Suprapubic skin (tissue), 4 donors: ENCODE measurements around the gene HOXB4. TPM values are rescaled to one million over a fixed set of nuclear protein-coding genes. Genes with fewer than 3 reads are reported as not detected.

Experiments used
- DNase-seq, 2 donors: peaks; one replicate each; pipeline ENCODE4 v3.0.0-alpha.2; 2019; ENCODE audit warnings: low spot score in 2 of 2
- H3K27ac ChIP-seq: fragments of 200-600 bp; sonication (generic); one replicate; pipeline ENCODE4 v1.5.1; 2019
- H3K27me3 ChIP-seq: fragments of 200-600 bp; sonication (generic); one replicate; pipeline ENCODE4 v1.5.1; 2019
- H3K36me3 ChIP-seq: fragments of 200-600 bp; sonication (generic); one replicate; pipeline ENCODE4 v1.5.1; 2019
- H3K4me1 ChIP-seq: fragments of 200-600 bp; sonication (generic); one replicate; pipeline ENCODE4 v1.5.1; 2019
- H3K4me3 ChIP-seq: fragments of 200-600 bp; sonication (generic); one replicate; pipeline ENCODE4 v1.5.1; 2019; ENCODE audit warnings: mild to moderate bottlenecking
- H3K9me3 ChIP-seq: fragments of 200-600 bp; sonication (generic); one replicate; pipeline ENCODE4 v1.5.1; 2019
- CTCF ChIP-seq, 2 donors: fragments of 200-600 bp in 1 of 2; fragments of 450-650 bp in 1 of 2; sonication (generic) in 1 of 2; IDR thresholded peaks; one replicate each; pipeline ENCODE4 v1.5.1; 2016 to 2019; ENCODE audit warnings: antibody characterized with exemption in 2 of 2, mild to moderate bottlenecking in 1 of 2, moderate library complexity in 1 of 2
- EP300 ChIP-seq: sonication (generic); formaldehyde crosslinking; IDR thresholded peaks from one replicate; pipeline ENCODE4 v1.6.1; 2017; ENCODE audit warnings: antibody characterized with exemption
- POLR2A ChIP-seq, 2 donors: fragments of 450-650 bp; IDR thresholded peaks; one replicate each; pipeline ENCODE4 v1.6.1; 2017; ENCODE audit warnings: antibody characterized with exemption in 2 of 2, mild to moderate bottlenecking in 2 of 2, moderate library complexity in 2 of 2
- POLR2AphosphoS5 ChIP-seq, 3 donors: sonication (generic); formaldehyde crosslinking; IDR thresholded peaks; one replicate each; pipeline ENCODE4 v1.6.1; 2017; ENCODE audit warnings: antibody characterized with exemption in 3 of 3
- WGBS: methylation state at CpG from one replicate; pipeline ENCODE4 v1.1.5; 2018; 5-methylcytosine and 5-hydroxymethylcytosine counted together
- total RNA-seq, 4 donors: library from RNA; depleted of rRNA; stranded (reverse); fragments of >200 nt; gene quantifications; one replicate each; pipeline ENCODE4 v1.1.0, GENCODE V29; 2016

The HOXB4 gene
- total RNA-seq, 4 donors from 2014 or later, result 0.42 to 3.5 (median 1.0) TPM

- Histone ChIP-seq H3K4me3 (no peak overlapping the region), H3K4me1 (peaks cover 39% of the 10 kb centered on the region), H3K36me3 (no peaks in the 10 kb centered on the region), H3K9me3 (no peaks in the 10 kb centered on the region), H3K27ac (no peak overlapping the region), H3K27me3 (peaks cover 100% of the 10 kb centered on the region)
- no peak for DNase-seq
- no peak for TF ChIP-seq EP300
- WGBS, result 62% methylated on average over 40 of the region's 41 CpGs
Observed at GRCh38 chr17:48621410-48622392, 43.6 kb upstream of the HOXB4 start.

- H3K27ac ChIP-seq, result no peak overlapping the region
- 72% methylated on average over 6 of the region's 6 CpGs for WGBS
- no peak for DNase-seq
- H3K36me3 ChIP-seq, result no peaks in the 10 kb centered on the region
- no peak for TF ChIP-seq POLR2A (IDR thresholded peaks at IDR 0.05)
- TF ChIP-seq EP300, result no peak
- no peak for TF ChIP-seq CTCF (IDR thresholded peaks at IDR 0.05)
- no peak for TF ChIP-seq POLR2AphosphoS5 (IDR thresholded peaks at IDR 0.05)
- no peak overlapping the region for H3K4me3 ChIP-seq
- peaks cover 28% of the 10 kb centered on the region for H3K4me1 ChIP-seq
- H3K27me3 ChIP-seq, result peaks cover 100% of the 10 kb centered on the region
- no peaks in the 10 kb centered on the region for H3K9me3 ChIP-seq
Observed at GRCh38 chr17:48620461-48621139, 42.5 kb upstream of the HOXB4 start.

GRCh38 chr17:48619826-48620449, 41.8 kb upstream of the HOXB4 start:
- WGBS, result 67% methylated on average over 31 of the region's 32 CpGs
- Histone ChIP-seq H3K27me3 (peaks cover 100% of the 10 kb centered on the region), H3K27ac (no peak overlapping the region), H3K9me3 (no peaks in the 10 kb centered on the region), H3K36me3 (no peaks in the 10 kb centered on the region), H3K4me1 (peaks cover 26% of the 10 kb centered on the region), H3K4me3 (no peak overlapping the region)
- DNase-seq, result no peak
- TF ChIP-seq CTCF (IDR thresholded peaks at IDR 0.05), result no peak
- no peak for TF ChIP-seq POLR2AphosphoS5 (IDR thresholded peaks at IDR 0.05)
- TF ChIP-seq POLR2A (IDR thresholded peaks at IDR 0.05), result no peak
- TF ChIP-seq EP300, result no peak

GRCh38 chr17:48618256-48618896, 40.2 kb upstream of the HOXB4 start:
- Histone ChIP-seq H3K9me3 (no peaks in the 10 kb centered on the region), H3K36me3 (no peaks in the 10 kb centered on the region), H3K4me1 (peaks cover 38% of the 10 kb centered on the region), H3K27me3 (peaks cover 100% of the 10 kb centered on the region), H3K27ac (no peak overlapping the region), H3K4me3 (peak overlapping the region; percentile 4)
- WGBS, result 10% methylated on average over 25 of the region's 25 CpGs
- TF ChIP-seq CTCF (IDR thresholded peaks at IDR 0.05) (peak; percentile 96 to 99), POLR2AphosphoS5 (IDR thresholded peaks at IDR 0.05) (no peak), EP300 (no peak)
- DNase-seq, result peak; percentile 93 to 95

- Histone ChIP-seq H3K27ac (no peak overlapping the region), H3K36me3 (no peaks in the 10 kb centered on the region), H3K27me3 (peaks cover 100% of the 10 kb centered on the region), H3K4me3 (no peak overlapping the region), H3K4me1 (peaks cover 45% of the 10 kb centered on the region), H3K9me3 (no peaks in the 10 kb centered on the region)
- DNase-seq, result no peak
- TF ChIP-seq POLR2AphosphoS5 (IDR thresholded peaks at IDR 0.05) (no peak), POLR2A (IDR thresholded peaks at IDR 0.05) (no peak)
- WGBS, result 23% methylated on average over 42 of the region's 43 CpGs
Observed at GRCh38 chr17:48617471-48618255, 39.5 kb upstream of the HOXB4 start.
